GM23338 (cell line): ENCODE results near the gene AGER. TPM values are rescaled to one million over a fixed set of nuclear protein-coding genes. Genes with fewer than 3 reads are reported as not detected.

Experiments used
- ATAC-seq: fragments of 200-7000 bp; cut with Tn5 transposase; 3 replicates; pipeline ENCODE4 v1.9.1; 2020
- DNase-seq: peaks from one replicate; pipeline ENCODE4 v3.0.0-alpha.2; 2015; ENCODE audit warnings: low spot score
- H2AFZ ChIP-seq: fragments of 200-600 bp; sonication (generic); 2 replicates; pipeline ENCODE4 v1.8.0; 2016; ENCODE audit warnings: antibody characterized with exemption, mild to moderate bottlenecking, moderate library complexity
- H3F3A ChIP-seq: fragments of 200-600 bp; sonication (generic); replicated peaks from 2 replicates; pipeline ENCODE4 v1.8.0; 2017; ENCODE audit warnings: antibody characterized with exemption, mixed run types, low read depth
- H3K27ac ChIP-seq: fragments of 200-600 bp; sonication (generic); 2 replicates; pipeline ENCODE4 v1.6.1; 2016; ENCODE audit warnings: low read depth
- H3K27me3 ChIP-seq: fragments of 200-600 bp; sonication (generic); 2 replicates; pipeline ENCODE4 v1.8.0; 2016; ENCODE audit warnings: mild to moderate bottlenecking, mixed run types, moderate library complexity; ENCODE audit not compliant: insufficient read depth
- H3K36me3 ChIP-seq: fragments of 200-600 bp; sonication (generic); 2 replicates; pipeline ENCODE4 v1.8.0; 2016; ENCODE audit warnings: mild to moderate bottlenecking; ENCODE audit not compliant: insufficient read depth
- H3K4me1 ChIP-seq: fragments of 200-600 bp; sonication (generic); 2 replicates; pipeline ENCODE4 v1.8.0; 2016; ENCODE audit warnings: mild to moderate bottlenecking, moderate library complexity; ENCODE audit not compliant: insufficient read depth
- H3K4me2 ChIP-seq: fragments of 200-600 bp; sonication (generic); 2 replicates; pipeline ENCODE4 v1.7.1; 2017; ENCODE audit warnings: mixed run types
- H3K4me3 ChIP-seq: fragments of 200-600 bp; sonication (generic); 2 replicates; pipeline ENCODE4 v1.6.1; 2016; ENCODE audit warnings: mixed run types
- H3K79me2 ChIP-seq: fragments of 200-600 bp; sonication (generic); replicated peaks from 2 replicates; pipeline ENCODE4 v1.8.0; 2017; ENCODE audit warnings: mild to moderate bottlenecking; ENCODE audit not compliant: insufficient read depth
- H3K9me2 ChIP-seq: fragments of 200-600 bp; sonication (generic); 2 replicates; pipeline ENCODE4 v1.8.0; 2017; ENCODE audit not compliant: insufficient read depth
- H4K20me1 ChIP-seq: fragments of 200-600 bp; sonication (generic); replicated peaks from 2 replicates; pipeline ENCODE4 v1.8.0; 2017; ENCODE audit warnings: mild to moderate bottlenecking; ENCODE audit not compliant: insufficient read depth
- H3K27ac Mint-ChIP-seq: 2 replicates; pipeline ENCODE4 v1.8.0; 2020; ENCODE audit warnings: inconsistent platforms, mild to moderate bottlenecking, moderate library complexity, mixed read lengths
- H3K27me3 Mint-ChIP-seq: 3 replicates; pipeline ENCODE4 v1.8.0; 2022; ENCODE audit warnings: low read depth, mild to moderate bottlenecking, moderate library complexity, mixed read lengths, inconsistent platforms; ENCODE audit not compliant: insufficient read depth, poor library complexity
- H3K36me3 Mint-ChIP-seq: 3 replicates; pipeline ENCODE4 v1.8.0; 2021; ENCODE audit warnings: low read depth, mild to moderate bottlenecking, inconsistent platforms, moderate library complexity, mixed read lengths
- H3K4me1 Mint-ChIP-seq: 3 replicates; pipeline ENCODE4 v1.8.0; 2020; ENCODE audit warnings: mild to moderate bottlenecking, inconsistent platforms, mixed read lengths
- H3K4me3 Mint-ChIP-seq: 3 replicates; pipeline ENCODE4 v1.8.0; 2021; ENCODE audit warnings: moderate library complexity, mild to moderate bottlenecking, inconsistent platforms, mixed read lengths
- H3K9me3 Mint-ChIP-seq: 3 replicates; pipeline ENCODE4 v1.8.0; 2020; ENCODE audit warnings: moderate library complexity, mild to moderate bottlenecking, inconsistent platforms, mixed read lengths
- CREB1 ChIP-seq: fragments of 250-450 bp; sonication (Bioruptor Pico); IDR thresholded peaks from 2 replicates; pipeline ENCODE4 v1.5.0; 2020; ENCODE audit warnings: low read depth, mild to moderate bottlenecking, moderate library complexity
- ETS1 ChIP-seq: IDR thresholded peaks from 2 replicates; pipeline ENCODE4 v1.6.1; 2016; ENCODE audit warnings: antibody characterized with exemption
- EZH2phosphoT487 ChIP-seq: fragments of 200-600 bp; sonication (generic); IDR thresholded peaks from one replicate; pipeline ENCODE4 v1.8.1; 2018; ENCODE audit warnings: antibody characterized with exemption; ENCODE audit not compliant: unreplicated experiment
- JUNB ChIP-seq: IDR thresholded peaks from one replicate; pipeline ENCODE4 v1.6.1; 2016; ENCODE audit warnings: antibody characterized with exemption; ENCODE audit not compliant: unreplicated experiment
- NANOG ChIP-seq: IDR thresholded peaks from 2 replicates; pipeline ENCODE4 v1.6.1; 2016; ENCODE audit warnings: antibody characterized with exemption, borderline replicate concordance
- POLR2AphosphoS5 ChIP-seq: IDR thresholded peaks from 2 replicates; pipeline ENCODE4 v1.6.1; 2016; ENCODE audit warnings: antibody characterized with exemption, low read depth
- STAT1 ChIP-seq: IDR thresholded peaks from one replicate; pipeline ENCODE4 v1.6.1; 2016; ENCODE audit warnings: antibody characterized with exemption; ENCODE audit not compliant: unreplicated experiment
- ZNF114 ChIP-seq: fragments of 250-450 bp; sonication (Bioruptor Pico); IDR thresholded peaks from 2 replicates; pipeline ENCODE4 v1.5.0; 2020; ENCODE audit warnings: mild to moderate bottlenecking, moderate library complexity
- ZNF331 ChIP-seq: fragments of 250-450 bp; sonication (Bioruptor Pico); IDR thresholded peaks from 2 replicates; pipeline ENCODE4 v1.5.0; 2020; ENCODE audit warnings: low read depth, mild to moderate bottlenecking, moderate library complexity
- ZNF462 ChIP-seq: fragments of 250-450 bp; sonication (Bioruptor Pico); IDR thresholded peaks from 2 replicates; pipeline ENCODE4 v1.5.0; 2020; ENCODE audit warnings: mild to moderate bottlenecking, moderate library complexity
- polyA plus RNA-seq: library from polyadenylated mRNA; unstranded; fragments of >200 nt; fragmentation: Nextera tagmentation; extraction: Ambion mirVana; gene quantifications from 2 replicates; pipeline ENCODE4 v1.2.1, GENCODE V29; 2016
- total RNA-seq: library from RNA; depleted of rRNA; stranded (reverse); fragments of >200 nt; shearing (Covaris generic); gene quantifications from 2 replicates; pipeline ENCODE4 v1.2.3, GENCODE V29; 2014

The AGER gene
- total and polyA plus RNA-seq, 2 experiments from 2014 or later: 2.3 to 3.4 TPM

GRCh38 chr6:32213649-32214048 lies 29.6 kb upstream of the AGER start:
- Mint-ChIP-seq H3K9me3 (no peaks in the 10 kb centered on the region; the same call in 2 of the 3 replicates), H3K27me3 (peaks cover 13% of the 10 kb centered on the region)

GRCh38 chr6:32212076-32212760 lies 28.2 kb upstream of the AGER start:
- Histone ChIP-seq H3K4me3 (no peak overlapping the region), H2AFZ (no peak overlapping the region), H3K27ac (no peak overlapping the region), H3K9me2 (0 out of 2 replicates have a peak, but pooled peaks cover 3% of the 10 kb centered on the region), H3K4me1 (no peaks in the 10 kb centered on the region), H3F3A (no peaks in the 10 kb centered on the region), H3K4me2 (no peak overlapping the region), H3K36me3 (no peaks in the 10 kb centered on the region), H3K27me3 (no peaks in the 10 kb centered on the region), H3K79me2 (no peaks in the 10 kb centered on the region), H4K20me1 (no peaks in the 10 kb centered on the region)
- DNase-seq (no peak), ATAC-seq (no peak)
- no peak overlapping the region for H3K27ac Mint-ChIP-seq
- no peaks in the 10 kb centered on the region for H3K36me3 Mint-ChIP-seq
- H3K9me3 Mint-ChIP-seq: no peaks in the 10 kb centered on the region; the same call in 2 of the 3 replicates
- H3K4me1 Mint-ChIP-seq: no peaks in the 10 kb centered on the region
- peaks cover 11% of the 10 kb centered on the region for H3K27me3 Mint-ChIP-seq
- H3K4me3 Mint-ChIP-seq: no peak overlapping the region
- TF ChIP-seq ETS1: no peak
- TF ChIP-seq STAT1: no peak
- no peak for TF ChIP-seq CREB1 (CRISPR knock-in tag)
- no peak for TF ChIP-seq POLR2AphosphoS5
- no peak for TF ChIP-seq ZNF462 (CRISPR knock-in tag)
- TF ChIP-seq ZNF114 (CRISPR knock-in tag): no peak
- TF ChIP-seq JUNB: no peak
- no peak for TF ChIP-seq ZNF331 (CRISPR knock-in tag)
- TF ChIP-seq EZH2phosphoT487: no peak
- no peak for TF ChIP-seq NANOG

More at GRCh38 chr6:32213649-32214048, 29.6 kb upstream of the AGER start:
- H3K4me2 ChIP-seq: no peak overlapping the region
- H3K36me3 ChIP-seq: no peaks in the 10 kb centered on the region
- H3F3A ChIP-seq: no peaks in the 10 kb centered on the region
- H3K4me3 ChIP-seq: no peak overlapping the region
- no peaks in the 10 kb centered on the region for H3K27me3 ChIP-seq
- no peak overlapping the region for H2AFZ ChIP-seq
- H3K9me2 ChIP-seq: 0 out of 2 replicates have a peak, but pooled peaks cover 3% of the 10 kb centered on the region
- ATAC-seq: no peak
- TF ChIP-seq JUNB (no peak), ZNF331 (CRISPR knock-in tag) (no peak), POLR2AphosphoS5 (no peak)
- no peaks in the 10 kb centered on the region for H4K20me1 ChIP-seq
- DNase-seq: no peak
- Mint-ChIP-seq H3K36me3 (no peaks in the 10 kb centered on the region), H3K4me3 (no peak overlapping the region), H3K4me1 (no peaks in the 10 kb centered on the region), H3K27ac (no peak overlapping the region)
- H3K4me1 ChIP-seq: no peaks in the 10 kb centered on the region
- no peaks in the 10 kb centered on the region for H3K79me2 ChIP-seq
- H3K27ac ChIP-seq: no peak overlapping the region
